ENCODE data around the gene SLC10A3. TPM values are rescaled to one million over a fixed set of nuclear protein-coding genes. Genes with fewer than 3 reads are reported as not detected.
A peak's percentile ranks its signal among the peaks of the same experiment; 100 is the strongest.
"Not testable (repeated sequence)": the region's sequence is repeated elsewhere in the genome, so short reads cannot be mapped to it uniquely, and the experiment has no call there.

SLC10A3 gene
- total RNA-seq, 6 donors from 2014 or later = 16.8 to 33.4 (median 28.7) TPM

DNA sequence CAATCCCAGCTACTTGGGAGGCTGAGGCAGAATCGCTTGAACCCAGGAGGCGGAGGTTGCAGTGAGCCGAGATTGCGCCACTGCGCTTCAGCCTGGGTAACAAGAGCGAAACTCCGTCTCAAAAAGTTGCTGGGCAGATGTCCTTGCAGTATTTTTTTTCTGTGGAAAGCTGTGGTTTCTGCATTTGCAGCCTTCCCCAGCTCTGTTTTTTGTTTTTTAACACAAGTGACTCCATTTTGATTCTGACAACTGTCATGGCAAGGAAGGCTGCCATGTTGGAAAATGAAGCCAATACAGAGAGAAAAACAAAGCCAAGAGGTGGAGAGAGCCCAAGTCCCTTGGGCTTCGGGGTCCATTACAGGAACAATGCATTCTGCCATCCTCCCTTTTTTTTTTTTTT lies 11.7 kb upstream of the SLC10A3 start:
- H3K36me3 ChIP-seq = peaks cover 0 to 20% (median 6%) of the 10 kb centered on the region in 4 donors
- H3K4me1 ChIP-seq = no peaks in the 10 kb centered on the region
- H3K27ac ChIP-seq = no peak overlapping the region
- no peaks in the 10 kb centered on the region for H3K9me3 ChIP-seq
- no peak for DNase-seq
- H3K4me3 ChIP-seq = no peak overlapping the region
- no peak for ATAC-seq (ENCODE audit: low FRiP score in 2 of 2)
- H3K27me3 ChIP-seq = no peaks in the 10 kb centered on the region
- WGBS, 2 donors = 82 to 96% methylated on average over 7 to 8 of the region's 8 CpGs
- TF ChIP-seq EP300 (IDR thresholded peaks at IDR 0.05) (no peak), POLR2A (IDR thresholded peaks at IDR 0.05) (no peak), CTCF (IDR thresholded peaks at IDR 0.05) (no peak), POLR2AphosphoS5 (IDR thresholded peaks at IDR 0.05) (no peak)

DNA sequence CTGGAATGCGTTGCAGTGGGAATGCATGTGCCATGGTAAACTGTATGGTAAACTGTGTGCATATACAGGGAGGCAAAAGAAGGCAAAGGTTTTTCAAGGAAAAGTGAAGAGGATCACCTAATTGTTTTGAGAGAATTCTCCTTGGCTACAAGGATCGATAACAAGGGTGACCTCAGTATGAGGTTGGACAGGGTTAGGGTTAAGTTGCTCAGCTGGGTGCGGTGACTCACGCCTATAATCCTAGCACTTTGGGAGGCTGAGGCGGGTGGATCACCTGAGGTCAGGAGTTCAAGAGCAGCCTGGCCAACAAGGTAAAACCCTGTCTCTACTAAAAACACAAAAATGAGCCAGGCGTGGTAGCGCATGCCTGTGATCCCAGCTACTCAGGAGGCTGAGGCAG lies 11.0 kb upstream of the SLC10A3 start:
- not testable (repeated sequence) for H3K4me1 ChIP-seq; H3K27ac ChIP-seq; H3K27me3 ChIP-seq; H3K4me3 ChIP-seq; DNase-seq; ATAC-seq (ENCODE audit: low FRiP score in 2 of 2); H3K9me3 ChIP-seq
- peaks cover 0 to 13% (median 2%) of the 10 kb centered on the region in 4 donors for H3K36me3 ChIP-seq
- WGBS, 2 donors = 84 to 98% methylated on average over 4 to 7 of the region's 7 CpGs

DNA sequence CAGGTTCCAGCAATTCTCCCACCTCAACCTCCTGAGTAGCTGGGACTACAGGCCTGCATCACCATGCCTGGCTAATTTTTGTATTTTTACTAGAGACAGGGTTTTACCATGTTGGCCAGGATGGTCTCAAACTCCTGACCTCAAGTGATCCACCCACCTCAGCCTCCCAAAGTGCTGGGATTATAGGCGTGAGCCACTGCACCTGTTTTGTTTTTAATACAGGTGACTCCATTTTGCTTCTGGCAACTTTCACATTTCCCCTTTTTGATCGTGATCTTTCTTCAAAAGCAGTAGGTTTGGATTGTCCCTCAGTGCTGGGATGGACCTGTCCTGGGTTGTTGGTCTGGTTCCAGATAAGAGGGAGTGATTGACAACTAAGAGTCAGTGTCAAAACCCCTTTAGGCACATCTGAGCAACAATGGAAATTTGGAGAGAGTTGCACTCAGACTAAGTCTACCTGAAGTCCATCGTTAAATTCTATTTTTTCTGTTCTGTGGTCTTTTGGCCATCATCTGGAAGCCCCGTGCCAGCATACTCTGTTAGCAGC lies 6.2 kb upstream of the SLC10A3 start:
- ATAC-seq (ENCODE audit: low FRiP score in 2 of 2); H3K4me1 ChIP-seq; H3K36me3 ChIP-seq; H3K27ac ChIP-seq; H3K9me3 ChIP-seq; DNase-seq; H3K4me3 ChIP-seq; H3K27me3 ChIP-seq: not testable (repeated sequence)
- 69 to 78% methylated on average over 4 of the region's 4 CpGs for WGBS, 2 donors

DNA sequence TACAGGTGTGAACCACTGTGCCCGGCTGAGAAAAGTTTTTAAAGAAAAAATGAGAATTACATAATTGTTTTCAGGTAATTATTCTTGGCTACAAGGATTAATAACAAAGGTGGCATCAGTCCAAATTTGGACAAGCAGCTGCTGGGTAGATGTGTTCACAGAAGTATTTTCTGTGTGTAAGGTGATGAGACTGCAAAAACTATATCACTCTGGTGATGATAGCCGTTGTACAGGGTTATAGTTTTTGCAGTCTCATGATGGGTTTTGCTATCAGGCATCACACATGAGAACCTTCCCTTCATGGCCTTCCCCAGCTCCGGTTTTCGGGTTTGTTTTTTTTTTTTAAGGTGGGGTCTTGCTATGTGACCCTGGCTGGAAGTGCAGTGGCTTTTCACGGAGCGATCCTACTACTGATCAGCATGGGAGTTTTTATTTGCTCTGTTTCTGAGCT lies 5.1 kb upstream of the SLC10A3 start:
- WGBS, 2 donors = 75 to 78% methylated on average over 6 of the region's 6 CpGs
- H3K4me3 ChIP-seq = no peak overlapping the region
- H3K27me3 ChIP-seq = no peaks in the 10 kb centered on the region

DNA sequence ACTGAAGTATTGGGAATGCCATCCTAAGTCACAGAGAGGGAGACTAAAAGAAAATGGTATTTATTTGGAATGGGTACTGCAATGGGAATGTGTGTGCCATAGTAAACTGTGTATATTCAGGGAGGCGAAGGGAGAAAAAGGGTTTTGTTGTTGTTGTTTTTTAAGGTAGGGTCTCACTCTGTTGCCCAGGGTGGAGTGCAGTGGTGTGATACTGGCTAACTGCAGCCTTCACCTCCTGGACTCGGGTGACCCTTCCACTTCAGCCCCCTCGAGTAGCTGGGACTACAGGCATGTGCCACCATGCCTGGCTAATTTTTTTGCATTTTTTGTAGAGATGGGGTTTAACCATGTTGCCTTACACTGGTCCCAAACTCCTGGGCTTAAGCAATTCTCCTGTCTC lies 4.3 kb upstream of the SLC10A3 start:
- TF ChIP-seq POLR2AphosphoS5 (IDR thresholded peaks at IDR 0.05) = no peak
- no peak for TF ChIP-seq CTCF (IDR thresholded peaks at IDR 0.05)
- 70 to 86% methylated on average over 3 of the region's 3 CpGs for WGBS, 2 donors
- Histone ChIP-seq H3K36me3 (no peaks in the 10 kb centered on the region), H3K9me3 (no peaks in the 10 kb centered on the region), H3K27me3 (no peaks in the 10 kb centered on the region), H3K4me3 (no peak overlapping the region), H3K27ac (no peak overlapping the region), H3K4me1 (peaks cover 0 to 11% (median 0%) of the 10 kb centered on the region in 4 donors)
- ATAC-seq (ENCODE audit: low FRiP score in 2 of 2) (no peak), DNase-seq (no peak)

More for the DNA sequence above, 5.1 kb upstream of the SLC10A3 start:
- peaks cover 0 to 7% (median 0%) of the 10 kb centered on the region in 4 donors for H3K4me1 ChIP-seq
- H3K9me3 ChIP-seq = no peaks in the 10 kb centered on the region
- no peak for TF ChIP-seq POLR2A (IDR thresholded peaks at IDR 0.05)
- no peak for TF ChIP-seq CTCF (IDR thresholded peaks at IDR 0.05)
- TF ChIP-seq EP300 (IDR thresholded peaks at IDR 0.05) = no peak
- no peak for TF ChIP-seq POLR2AphosphoS5 (IDR thresholded peaks at IDR 0.05)
- ATAC-seq (ENCODE audit: low FRiP score in 2 of 2) = no peak
- DNase-seq = no peak
- no peaks in the 10 kb centered on the region for H3K36me3 ChIP-seq
- H3K27ac ChIP-seq = no peak overlapping the region

DNA sequence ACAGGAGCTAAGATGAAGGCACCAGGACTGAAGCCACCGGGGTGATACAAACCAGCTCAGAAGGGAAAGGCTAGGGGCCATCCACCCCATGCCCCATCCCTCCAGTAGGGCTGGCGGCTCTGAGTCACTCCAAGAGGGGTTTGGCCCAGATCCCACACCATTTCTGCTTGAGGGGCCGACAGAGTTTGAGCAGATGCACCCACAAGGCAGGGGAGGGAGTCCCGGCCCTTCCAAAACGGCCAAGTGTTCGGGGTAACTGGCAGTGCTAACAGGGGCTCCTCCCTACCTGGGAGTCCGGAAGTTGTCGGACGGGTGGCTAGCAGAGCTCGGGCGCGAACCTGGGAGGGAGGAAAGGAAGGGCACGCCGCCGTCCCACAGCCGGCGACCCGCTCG lies 412 bp downstream of the SLC10A3 start:
- DNase-seq = no peak
- H3K27ac ChIP-seq = peak overlapping the region; percentile 88 to 93 (median 92)
- H3K9me3 ChIP-seq = no peaks in the 10 kb centered on the region
- ATAC-seq (ENCODE audit: low FRiP score in 2 of 2) = peak in 1 of 2 donors; percentile 30
- peaks cover 5 to 46% (median 16%) of the 10 kb centered on the region in 4 donors for H3K4me1 ChIP-seq
- peak overlapping the region; percentile 22 to 74 (median 60) for H3K4me3 ChIP-seq
- peaks cover 0 to 9% (median 2%) of the 10 kb centered on the region in 4 donors for H3K36me3 ChIP-seq
- no peak for TF ChIP-seq CTCF (IDR thresholded peaks at IDR 0.05)
- TF ChIP-seq EP300 (IDR thresholded peaks at IDR 0.05) = no peak
- TF ChIP-seq POLR2AphosphoS5 (IDR thresholded peaks at IDR 0.05) = no peak
- TF ChIP-seq POLR2A (IDR thresholded peaks at IDR 0.05) = no peak
- 0 to 30% methylated on average over 1 to 19 of the region's 19 CpGs for WGBS, 2 donors
- H3K27me3 ChIP-seq = no peaks in the 10 kb centered on the region

All from upper lobe of left lung (tissue), 6 donors.